ENCODE data around the gene C1QTNF1. TPM values are rescaled to one million over a fixed set of nuclear protein-coding genes. Genes with fewer than 3 reads are reported as not detected.

C1QTNF1 gene
- total RNA-seq, 4 donors from 2014 or later = 15.7 to 38.1 (median 23.5) TPM

GRCh38 chr17:79000396-79001189 lies 23.4 kb upstream of the C1QTNF1 start:
- no peak overlapping the region for H3K4me3 ChIP-seq

GRCh38 chr17:79001190-79002020 lies 22.6 kb upstream of the C1QTNF1 start:
- WGBS = 81% methylated on average over 19 of the region's 19 CpGs
- Histone ChIP-seq H3K27ac (no peak overlapping the region), H3K9me3 (no peaks in the 10 kb centered on the region), H3K36me3 (peaks cover 20% of the 10 kb centered on the region), H3K4me3 (no peak overlapping the region), H3K27me3 (no peaks in the 10 kb centered on the region), H3K4me1 (peaks cover 46% of the 10 kb centered on the region)
- peak; percentile 43 to 69 for DNase-seq (ENCODE audit: low spot score in 2 of 2)
- TF ChIP-seq CTCF (IDR thresholded peaks at IDR 0.05) = no peak
- no peak for TF ChIP-seq EP300 (IDR thresholded peaks at IDR 0.05)
- no peak for TF ChIP-seq POLR2AphosphoS5 (IDR thresholded peaks at IDR 0.05)
- no peak for TF ChIP-seq POLR2A (IDR thresholded peaks at IDR 0.05)

More at GRCh38 chr17:79000396-79001189, 23.4 kb upstream of the C1QTNF1 start:
- peak; percentile 59 to 71 for DNase-seq (ENCODE audit: low spot score in 2 of 2)
- Histone ChIP-seq H3K9me3 (no peaks in the 10 kb centered on the region), H3K27ac (no peak overlapping the region), H3K4me1 (peaks cover 43% of the 10 kb centered on the region), H3K36me3 (peaks cover 28% of the 10 kb centered on the region), H3K27me3 (no peaks in the 10 kb centered on the region)
- 83% methylated on average over 22 of the region's 25 CpGs for WGBS
- TF ChIP-seq POLR2AphosphoS5 (IDR thresholded peaks at IDR 0.05) = no peak
- no peak for TF ChIP-seq CTCF (IDR thresholded peaks at IDR 0.05)
- no peak for TF ChIP-seq POLR2A (IDR thresholded peaks at IDR 0.05)
- TF ChIP-seq EP300 (IDR thresholded peaks at IDR 0.05) = no peak

- H3K27ac ChIP-seq = no peak overlapping the region
- TF ChIP-seq CTCF (IDR thresholded peaks at IDR 0.05) (no peak), EP300 (IDR thresholded peaks at IDR 0.05) (no peak)
- no peak overlapping the region for H3K4me3 ChIP-seq
- no peaks in the 10 kb centered on the region for H3K27me3 ChIP-seq
- H3K36me3 ChIP-seq = peaks cover 11% of the 10 kb centered on the region
- peaks cover 46% of the 10 kb centered on the region for H3K4me1 ChIP-seq
- H3K9me3 ChIP-seq = no peaks in the 10 kb centered on the region
- 94% methylated on average over 12 of the region's 14 CpGs for WGBS
- DNase-seq (ENCODE audit: low spot score in 2 of 2) = peak; percentile 37 to 76
Measured at GRCh38 chr17:79002291-79002690, 21.7 kb upstream of the C1QTNF1 start.

GRCh38 chr17:79002796-79003593 lies 21.0 kb upstream of the C1QTNF1 start:
- Histone ChIP-seq H3K4me1 (peaks cover 46% of the 10 kb centered on the region), H3K4me3 (no peak overlapping the region), H3K27ac (no peak overlapping the region), H3K27me3 (no peaks in the 10 kb centered on the region), H3K9me3 (no peaks in the 10 kb centered on the region), H3K36me3 (peaks cover 4% of the 10 kb centered on the region)
- TF ChIP-seq EP300 (IDR thresholded peaks at IDR 0.05) = no peak
- TF ChIP-seq POLR2A (IDR thresholded peaks at IDR 0.05) = no peak
- no peak for TF ChIP-seq POLR2AphosphoS5 (IDR thresholded peaks at IDR 0.05)
- WGBS = 76% methylated on average over 20 of the region's 20 CpGs
- DNase-seq (ENCODE audit: low spot score in 2 of 2) = peak; percentile 46 to 71

GRCh38 chr17:79003661-79004411 lies 20.1 kb upstream of the C1QTNF1 start:
- Histone ChIP-seq H3K9me3 (no peaks in the 10 kb centered on the region), H3K4me1 (peaks cover 46% of the 10 kb centered on the region), H3K27ac (no peak overlapping the region), H3K27me3 (no peaks in the 10 kb centered on the region), H3K36me3 (peaks cover 3% of the 10 kb centered on the region), H3K4me3 (no peak overlapping the region)
- TF ChIP-seq POLR2A (IDR thresholded peaks at IDR 0.05) (no peak), CTCF (IDR thresholded peaks at IDR 0.05) (no peak), EP300 (IDR thresholded peaks at IDR 0.05) (no peak), POLR2AphosphoS5 (IDR thresholded peaks at IDR 0.05) (no peak)
- WGBS = 67% methylated on average over 3 of the region's 3 CpGs
- DNase-seq (ENCODE audit: low spot score in 2 of 2) = peak; percentile 46 to 72

Data from suprapubic skin (tissue), 4 donors.